HepG2 (cell line): ENCODE measurements around the gene RBBP8NL. TPM values are rescaled to one million over a fixed set of nuclear protein-coding genes. Genes with fewer than 3 reads are reported as not detected.

Experiments
- ARNT ChIP-seq: fragments of 450-650 bp; IDR thresholded peaks from 2 replicates; pipeline ENCODE4 v1.6.1; 2017
- BATF2 ChIP-seq: sonication (generic); formaldehyde crosslinking; IDR thresholded peaks from 2 replicates; pipeline ENCODE4 v1.8.0; 2022; ENCODE audit warnings: mild to moderate bottlenecking, missing genetic modification reagents, moderate library complexity
- BRCA1 ChIP-seq: sonication (generic); formaldehyde crosslinking; IDR thresholded peaks from 2 replicates; pipeline ENCODE4 v1.4.0; 2020; ENCODE audit warnings: missing genetic modification reagents
- CBX5 ChIP-seq: sonication (generic); formaldehyde crosslinking; IDR thresholded peaks from 2 replicates; pipeline ENCODE4 v1.4.0; 2020; ENCODE audit warnings: missing genetic modification reagents, borderline replicate concordance
- CEBPB ChIP-seq: IDR thresholded peaks from 2 replicates; pipeline ENCODE4 v1.6.1; 2011; ENCODE audit warnings: low read depth, low read length, improper control_type of control experiment, borderline replicate concordance
- CEBPG ChIP-seq: IDR thresholded peaks from 2 replicates; pipeline ENCODE4 v1.6.1; 2016
- CHD4 ChIP-seq: fragments of 200-600 bp; sonication (generic); IDR thresholded peaks from 2 replicates; pipeline ENCODE4 v1.7.0; 2017; ENCODE audit warnings: mild to moderate bottlenecking, low read length, borderline replicate concordance
- DNMT3B ChIP-seq: conservative IDR thresholded peaks from 2 replicates; pipeline ENCODE4 v1.6.1; 2016; ENCODE audit warnings: missing biosample characterization, control low read depth
- GMEB1 ChIP-seq: sonication (generic); formaldehyde crosslinking; IDR thresholded peaks from 2 replicates; pipeline ENCODE4 v1.5.1; 2020; ENCODE audit warnings: missing genetic modification reagents, mild to moderate bottlenecking, borderline replicate concordance
- IRF9 ChIP-seq: sonication (generic); formaldehyde crosslinking; IDR thresholded peaks from 2 replicates; pipeline ENCODE4 v1.8.0; 2022; ENCODE audit warnings: missing genetic modification reagents, mild to moderate bottlenecking, borderline replicate concordance
- IRX3 ChIP-seq: sonication (generic); formaldehyde crosslinking; IDR thresholded peaks from 2 replicates; pipeline ENCODE4 v1.8.1; 2023; ENCODE audit warnings: mild to moderate bottlenecking, low read depth, missing genetic modification reagents, borderline replicate concordance
- MAFF ChIP-seq: IDR thresholded peaks from 2 replicates; pipeline ENCODE4 v1.6.1; 2011; ENCODE audit warnings: low read depth, low read length, improper control_type of control experiment
- MTA3 ChIP-seq: sonication (generic); formaldehyde crosslinking; IDR thresholded peaks from 2 replicates; pipeline ENCODE4 v1.4.0; 2020; ENCODE audit warnings: missing genetic modification reagents
- ONECUT2 ChIP-seq: sonication (generic); formaldehyde crosslinking; IDR thresholded peaks from 2 replicates; pipeline ENCODE4 v1.4.0; 2020; ENCODE audit warnings: missing genetic modification reagents
- RFXAP ChIP-seq: sonication (generic); formaldehyde crosslinking; IDR thresholded peaks from 2 replicates; pipeline ENCODE4 v1.4.0; 2020; ENCODE audit warnings: missing genetic modification reagents, borderline replicate concordance
- SETDB1 ChIP-seq: sonication (generic); formaldehyde crosslinking; IDR thresholded peaks from 2 replicates; pipeline ENCODE4 v1.5.1; 2020; ENCODE audit warnings: missing genetic modification reagents, mild to moderate bottlenecking, borderline replicate concordance
- SUZ12 ChIP-seq: fragments of 150-350 bp; IDR thresholded peaks from 2 replicates; pipeline ENCODE4 v1.6.1; 2014; ENCODE audit warnings: low read depth, low read length
- TEF ChIP-seq: sonication (generic); formaldehyde crosslinking; IDR thresholded peaks from 2 replicates; pipeline ENCODE4 v1.5.0; 2020; ENCODE audit warnings: missing genetic modification reagents
- ZKSCAN5 ChIP-seq: sonication (generic); formaldehyde crosslinking; IDR thresholded peaks from 2 replicates; pipeline ENCODE4 v1.5.1; 2020; ENCODE audit warnings: mild to moderate bottlenecking, missing genetic modification reagents
- ZNF12 ChIP-seq: sonication (generic); formaldehyde crosslinking; IDR thresholded peaks from 2 replicates; pipeline ENCODE4 v1.5.0; 2020; ENCODE audit warnings: missing genetic modification reagents
- ZNF326 ChIP-seq: sonication (generic); formaldehyde crosslinking; IDR thresholded peaks from 2 replicates; pipeline ENCODE4 v1.4.0; 2020; ENCODE audit warnings: missing genetic modification reagents, borderline replicate concordance
- ZNF33B ChIP-seq: sonication (generic); formaldehyde crosslinking; IDR thresholded peaks from 2 replicates; pipeline ENCODE4 v1.5.1; 2020; ENCODE audit warnings: mild to moderate bottlenecking, missing genetic modification reagents
- ZNF597 ChIP-seq: sonication (generic); formaldehyde crosslinking; IDR thresholded peaks from 2 replicates; pipeline ENCODE4 v1.5.0; 2020; ENCODE audit warnings: missing genetic modification reagents
- ZNF816 ChIP-seq: sonication (generic); formaldehyde crosslinking; IDR thresholded peaks from 2 replicates; pipeline ENCODE4 v1.8.0; 2022; ENCODE audit warnings: missing genetic modification reagents, mild to moderate bottlenecking, borderline replicate concordance
- polyA plus RNA-seq, 8 experiments: library from polyadenylated mRNA; depleted of rRNA in 3 of 8; stranded (reverse) in 7 of 8; unstranded in 1 of 8; fragments of >200 nt; fragmentation: Illumina TruSeq in 4 of 8; extraction: Trizol in 4 of 8; gene quantifications; 2 replicates each; pipeline versions ENCODE4 v1.2.1 to v1.2.3, GENCODE V29; 2011 to 2016; ENCODE audit warnings: low read depth in 4 of 8, missing spikeins in 1 of 8, mixed read lengths in 1 of 8; ENCODE audit not compliant: insufficient read depth in 1 of 8
- total RNA-seq, 5 experiments: library from RNA; depleted of rRNA; stranded (reverse); fragments of >200 nt; fragmentation: Illumina TruSeq; extraction: Trizol; gene quantifications; 2 replicates each; pipeline ENCODE4 v1.2.3, GENCODE V29; 2016; ENCODE audit warnings: low read depth in 1 of 5
- TF ChIP-seq, protein P1 (sequence below): sonication (generic); formaldehyde crosslinking; IDR thresholded peaks from 2 replicates; pipeline ENCODE4 v1.5.0; 2020; ENCODE audit warnings: mild to moderate bottlenecking, missing genetic modification reagents, moderate library complexity

The RBBP8NL gene
- total and polyA plus RNA-seq, 2 of the 13 experiments (the other 11 are each of a cell fraction or from before 2014, with no cell fraction given): 0.69 to 0.86 TPM

DNA sequence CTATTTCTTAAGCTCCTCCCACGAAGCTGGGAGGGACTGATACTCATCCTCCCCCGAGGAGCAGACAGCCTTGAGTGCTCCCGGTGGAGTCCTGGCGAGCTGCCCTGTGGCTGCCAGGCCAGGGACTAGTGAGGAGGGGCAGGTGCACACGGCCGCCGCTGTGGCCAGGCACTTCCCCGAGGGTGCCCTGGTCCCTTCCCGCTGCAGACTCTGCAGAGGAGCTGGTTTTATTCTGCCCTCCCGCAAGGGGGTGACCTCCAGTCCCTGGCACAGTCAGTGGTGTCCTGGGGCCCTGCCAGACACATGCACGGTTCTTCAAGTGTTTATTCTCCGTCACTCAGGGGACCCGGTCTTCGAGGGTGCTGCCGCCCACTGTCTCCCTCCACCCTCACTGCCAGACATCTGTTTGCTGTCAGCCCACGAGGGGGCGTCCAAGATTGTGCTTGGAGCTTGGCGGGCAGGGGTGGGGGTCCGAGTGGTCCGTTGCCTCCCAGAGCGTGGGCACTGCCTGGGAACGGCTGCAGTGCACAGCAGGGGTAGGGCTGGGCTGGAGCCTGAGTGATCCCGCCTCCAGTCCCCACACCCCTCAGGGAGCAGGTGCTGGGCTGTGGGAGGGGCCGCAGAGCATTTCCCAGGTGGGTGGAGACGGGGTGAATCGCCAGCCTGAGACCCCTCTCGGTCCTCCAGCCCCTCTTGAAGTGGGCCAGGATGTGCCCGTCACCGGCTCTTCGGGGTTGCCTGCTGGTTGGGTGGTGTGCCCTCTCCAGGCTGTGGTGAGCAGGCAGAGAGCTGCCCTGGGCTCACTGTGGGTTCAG lies 17.2 kb downstream of the RBBP8NL start (continued):
- TF ChIP-seq BATF2 (CRISPR knock-in tag): no peak
- TF ChIP-seq CBX5 (CRISPR knock-in tag): no peak
- no peak for TF ChIP-seq ONECUT2 (CRISPR knock-in tag)
- TF ChIP-seq MAFF: no peak
- no peak for TF ChIP-seq ZNF33B
- TF ChIP-seq ARNT: no peak
- no peak for TF ChIP-seq ZNF597 (CRISPR knock-in tag)
- no peak for TF ChIP-seq IRX3 (CRISPR knock-in tag)
- no peak for TF ChIP-seq DNMT3B (CRISPR knock-in tag)
- TF ChIP-seq ZKSCAN5 (CRISPR knock-in tag): no peak
- no peak for TF ChIP-seq MTA3 (CRISPR knock-in tag)
- TF ChIP-seq ZNF326: no peak
- TF ChIP-seq GMEB1: no peak
- TF ChIP-seq CEBPG (CRISPR knock-in tag): no peak
- no peak for TF ChIP-seq IRF9 (CRISPR knock-in tag)
- TF ChIP-seq CHD4: no peak
- no peak for TF ChIP-seq SUZ12
- no peak for TF ChIP-seq RFXAP
- TF ChIP-seq, protein P1, sequence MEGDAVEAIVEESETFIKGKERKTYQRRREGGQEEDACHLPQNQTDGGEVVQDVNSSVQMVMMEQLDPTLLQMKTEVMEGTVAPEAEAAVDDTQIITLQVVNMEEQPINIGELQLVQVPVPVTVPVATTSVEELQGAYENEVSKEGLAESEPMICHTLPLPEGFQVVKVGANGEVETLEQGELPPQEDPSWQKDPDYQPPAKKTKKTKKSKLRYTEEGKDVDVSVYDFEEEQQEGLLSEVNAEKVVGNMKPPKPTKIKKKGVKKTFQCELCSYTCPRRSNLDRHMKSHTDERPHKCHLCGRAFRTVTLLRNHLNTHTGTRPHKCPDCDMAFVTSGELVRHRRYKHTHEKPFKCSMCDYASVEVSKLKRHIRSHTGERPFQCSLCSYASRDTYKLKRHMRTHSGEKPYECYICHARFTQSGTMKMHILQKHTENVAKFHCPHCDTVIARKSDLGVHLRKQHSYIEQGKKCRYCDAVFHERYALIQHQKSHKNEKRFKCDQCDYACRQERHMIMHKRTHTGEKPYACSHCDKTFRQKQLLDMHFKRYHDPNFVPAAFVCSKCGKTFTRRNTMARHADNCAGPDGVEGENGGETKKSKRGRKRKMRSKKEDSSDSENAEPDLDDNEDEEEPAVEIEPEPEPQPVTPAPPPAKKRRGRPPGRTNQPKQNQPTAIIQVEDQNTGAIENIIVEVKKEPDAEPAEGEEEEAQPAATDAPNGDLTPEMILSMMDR (CRISPR knock-in tag): peak; percentile 96
- TF ChIP-seq ZNF12 (CRISPR knock-in tag): no peak
- no peak for TF ChIP-seq ZNF816
- TF ChIP-seq CEBPB: no peak
- TF ChIP-seq BRCA1 (CRISPR knock-in tag): no peak
- no peak for TF ChIP-seq TEF (CRISPR knock-in tag)
- TF ChIP-seq SETDB1 (CRISPR knock-in tag): no peak
